Hematopoietic multipotent progenitor cell treated with erythropoietin and hydrocortisone succinate and interleukin-3 and kit ligand, for 15 days (in vitro differentiated cells): ENCODE measurements around the gene RNF19B.
"Not testable (repeated sequence)": the region's sequence is repeated elsewhere in the genome, so short reads cannot be mapped to it uniquely, and the experiment has no call there.

Source experiments
- DNase-seq: peaks from one replicate; pipeline ENCODE4 v3.0.0-alpha.2; 2015; ENCODE audit warnings: low spot score

The RNF19B gene

GRCh38 chr1:32992489-32993323 lies 28.1 kb upstream of the RNF19B start:
- no peak for DNase-seq

- DNase-seq, result no peak
These were observed 27.3 kb upstream of the RNF19B start for GRCh38 chr1:32991819-32992488.

GRCh38 chr1:32991386-32991785 lies 26.8 kb upstream of the RNF19B start:
- no peak for DNase-seq

GRCh38 chr1:32990887-32991286 lies 26.3 kb upstream of the RNF19B start:
- DNase-seq, result no peak

GRCh38 chr1:32989160-32990050 lies 24.8 kb upstream of the RNF19B start:
- no peak for DNase-seq

- no peak for DNase-seq
These were observed 24.1 kb upstream of the RNF19B start for GRCh38 chr1:32988665-32989064.

- no peak for DNase-seq
These were observed 20.6 kb upstream of the RNF19B start for GRCh38 chr1:32985226-32985625.

GRCh38 chr1:32984455-32985171 lies 20.0 kb upstream of the RNF19B start:
- DNase-seq, result no peak

GRCh38 chr1:32984090-32984454 lies 19.5 kb upstream of the RNF19B start:
- DNase-seq, result no peak

GRCh38 chr1:32983020-32983419 lies 18.4 kb upstream of the RNF19B start:
- no peak for DNase-seq

- DNase-seq, result no peak
These were observed 16.6 kb upstream of the RNF19B start for GRCh38 chr1:32981003-32981901.

- DNase-seq, result no peak
These were observed 15.5 kb upstream of the RNF19B start for GRCh38 chr1:32980080-32980479.

- no peak for DNase-seq
These were observed 14.2 kb upstream of the RNF19B start for GRCh38 chr1:32978854-32979253.

- DNase-seq, result no peak
These were observed 13.0 kb upstream of the RNF19B start for GRCh38 chr1:32977546-32978087.

GRCh38 chr1:32975055-32975454 lies 10.4 kb upstream of the RNF19B start:
- not testable (repeated sequence) for DNase-seq

GRCh38 chr1:32973458-32973857 lies 8.8 kb upstream of the RNF19B start:
- not testable (repeated sequence) for DNase-seq

- no peak for DNase-seq
These were observed 8.3 kb upstream of the RNF19B start for GRCh38 chr1:32972814-32973428.

GRCh38 chr1:32971576-32971975 lies 7.0 kb upstream of the RNF19B start:
- no peak for DNase-seq

GRCh38 chr1:32971156-32971555 lies 6.5 kb upstream of the RNF19B start:
- DNase-seq, result no peak

- no peak for DNase-seq
These were observed 5.0 kb upstream of the RNF19B start for GRCh38 chr1:32969566-32969965.
